ENCODE data around the gene KRTAP12-1.

The KRTAP12-1 gene

GRCh38 chr21:44718571-44718970 is 36.6 kb upstream of the KRTAP12-1 start:
- CTCF ChIA-PET, result interaction anchor here (1.1 to 1.5 kb wide), 3 partner anchors 12 to 144 kb away, joined by 3 to 4 read pairs (median 3); no protein-coding TSS in a partner anchor
- no peak overlapping the region for H3K4me3 Mint-ChIP-seq
- DNase-seq, result peak; percentile 17
- H3K27me3 Mint-ChIP-seq, result peaks cover 75% of the 10 kb centered on the region
- no peaks in the 10 kb centered on the region for H3K9me3 Mint-ChIP-seq
- no peak overlapping the region for H3K27ac Mint-ChIP-seq
- H3K4me1 Mint-ChIP-seq, result peaks cover 16% of the 10 kb centered on the region
- H3K36me3 Mint-ChIP-seq, result peaks cover 1% of the 10 kb centered on the region

DNA sequence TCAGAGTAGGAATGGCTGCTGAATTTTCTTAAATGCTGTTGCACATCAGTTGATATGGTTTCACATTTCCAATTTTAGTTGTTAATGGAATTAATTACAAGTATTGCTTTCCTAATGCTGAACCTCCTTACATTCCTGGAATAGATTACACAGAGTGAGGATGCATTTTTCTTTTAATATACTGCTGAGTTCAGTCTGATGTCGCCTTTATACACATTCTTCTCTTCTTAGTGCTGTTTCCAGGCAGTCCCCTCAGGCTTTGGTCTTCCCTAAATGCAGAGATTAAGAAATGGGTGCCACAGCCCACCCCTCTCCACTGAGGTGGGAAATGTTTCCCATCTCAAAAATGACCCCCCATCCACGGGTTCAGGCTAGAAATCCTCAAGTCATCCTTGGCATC is 36.1 kb upstream of the KRTAP12-1 start:
- H3K27me3 Mint-ChIP-seq, result peaks cover 75% of the 10 kb centered on the region
- no peaks in the 10 kb centered on the region for H3K9me3 Mint-ChIP-seq
- no peak overlapping the region for H3K4me3 Mint-ChIP-seq
- peaks cover 1% of the 10 kb centered on the region for H3K36me3 Mint-ChIP-seq
- H3K27ac Mint-ChIP-seq, result no peak overlapping the region
- CTCF ChIA-PET, result interaction anchor here (1.1 kb wide), 1 partner anchor 75 kb away, joined by 3 read pairs; no protein-coding TSS in a partner anchor
- DNase-seq, result no peak
- H3K4me1 Mint-ChIP-seq, result peaks cover 13% of the 10 kb centered on the region

GRCh38 chr21:44716984-44717383 is 35.0 kb upstream of the KRTAP12-1 start:
- no peak overlapping the region for H3K4me3 Mint-ChIP-seq
- peaks cover 1% of the 10 kb centered on the region for H3K36me3 Mint-ChIP-seq
- DNase-seq, result no peak
- H3K4me1 Mint-ChIP-seq, result peaks cover 7% of the 10 kb centered on the region
- no peaks in the 10 kb centered on the region for H3K9me3 Mint-ChIP-seq
- no peak overlapping the region for H3K27ac Mint-ChIP-seq
- H3K27me3 Mint-ChIP-seq, result peaks cover 75% of the 10 kb centered on the region
- CTCF ChIA-PET, result no interaction called here

- peak; percentile 10 for DNase-seq
- peaks cover 75% of the 10 kb centered on the region for H3K27me3 Mint-ChIP-seq
- H3K36me3 Mint-ChIP-seq, result peaks cover 1% of the 10 kb centered on the region
- H3K27ac Mint-ChIP-seq, result no peak overlapping the region
- peaks cover 14% of the 10 kb centered on the region for H3K4me1 Mint-ChIP-seq
- H3K4me3 Mint-ChIP-seq, result no peak overlapping the region
- CTCF ChIA-PET, result interaction anchor here (1.1 kb wide), 1 partner anchor 78 kb away, joined by 3 read pairs; no protein-coding TSS in a partner anchor
- no peaks in the 10 kb centered on the region for H3K9me3 Mint-ChIP-seq
Measured at GRCh38 chr21:44714905-44715304, 32.9 kb upstream of the KRTAP12-1 start.

DNA sequence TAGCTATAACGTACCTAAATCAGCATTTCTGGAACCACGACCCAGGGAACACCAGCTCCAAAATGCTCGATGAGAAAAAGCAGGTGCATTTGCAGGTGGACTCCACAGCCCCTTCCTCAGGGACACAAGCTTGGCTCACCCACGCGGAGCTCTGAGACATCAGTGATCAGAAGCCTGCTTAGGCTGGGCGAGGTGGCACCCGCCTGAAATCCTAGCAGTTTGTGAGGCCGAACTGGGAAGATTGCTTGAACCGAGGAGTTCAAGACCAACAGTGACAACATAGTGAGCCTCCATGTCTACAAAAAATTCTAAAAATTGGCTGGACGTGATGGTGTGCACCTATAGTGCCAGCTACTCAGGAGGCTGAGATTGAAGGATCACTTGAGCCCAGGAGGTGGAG is 31.9 kb upstream of the KRTAP12-1 start:
- CTCF ChIA-PET, result interaction anchor here (0.6 kb wide), 1 partner anchor 17 kb away, joined by 3 read pairs; no protein-coding TSS in a partner anchor
- H3K36me3 Mint-ChIP-seq, result peaks cover 3% of the 10 kb centered on the region
- H3K27ac Mint-ChIP-seq, result no peak overlapping the region
- DNase-seq, result peak; percentile 13
- H3K27me3 Mint-ChIP-seq, result peaks cover 81% of the 10 kb centered on the region
- no peak overlapping the region for H3K4me3 Mint-ChIP-seq
- peaks cover 20% of the 10 kb centered on the region for H3K4me1 Mint-ChIP-seq
- H3K9me3 Mint-ChIP-seq, result no peaks in the 10 kb centered on the region

- Mint-ChIP-seq H3K27me3 (peaks cover 81% of the 10 kb centered on the region), H3K36me3 (peaks cover 3% of the 10 kb centered on the region), H3K4me1 (peaks cover 22% of the 10 kb centered on the region), H3K4me3 (no peak overlapping the region), H3K27ac (no peak overlapping the region), H3K9me3 (no peaks in the 10 kb centered on the region)
- DNase-seq, result peak; percentile 3
- CTCF ChIA-PET, result no interaction called here
Measured at GRCh38 chr21:44713130-44713529, 31.2 kb upstream of the KRTAP12-1 start.

GRCh38 chr21:44712203-44713028 is 30.5 kb upstream of the KRTAP12-1 start:
- Mint-ChIP-seq H3K4me3 (no peak overlapping the region), H3K4me1 (peaks cover 22% of the 10 kb centered on the region), H3K27ac (no peak overlapping the region), H3K9me3 (no peaks in the 10 kb centered on the region), H3K27me3 (peaks cover 87% of the 10 kb centered on the region), H3K36me3 (peaks cover 3% of the 10 kb centered on the region)
- DNase-seq, result peak; percentile 3
- CTCF ChIA-PET, result no interaction called here

DNA sequence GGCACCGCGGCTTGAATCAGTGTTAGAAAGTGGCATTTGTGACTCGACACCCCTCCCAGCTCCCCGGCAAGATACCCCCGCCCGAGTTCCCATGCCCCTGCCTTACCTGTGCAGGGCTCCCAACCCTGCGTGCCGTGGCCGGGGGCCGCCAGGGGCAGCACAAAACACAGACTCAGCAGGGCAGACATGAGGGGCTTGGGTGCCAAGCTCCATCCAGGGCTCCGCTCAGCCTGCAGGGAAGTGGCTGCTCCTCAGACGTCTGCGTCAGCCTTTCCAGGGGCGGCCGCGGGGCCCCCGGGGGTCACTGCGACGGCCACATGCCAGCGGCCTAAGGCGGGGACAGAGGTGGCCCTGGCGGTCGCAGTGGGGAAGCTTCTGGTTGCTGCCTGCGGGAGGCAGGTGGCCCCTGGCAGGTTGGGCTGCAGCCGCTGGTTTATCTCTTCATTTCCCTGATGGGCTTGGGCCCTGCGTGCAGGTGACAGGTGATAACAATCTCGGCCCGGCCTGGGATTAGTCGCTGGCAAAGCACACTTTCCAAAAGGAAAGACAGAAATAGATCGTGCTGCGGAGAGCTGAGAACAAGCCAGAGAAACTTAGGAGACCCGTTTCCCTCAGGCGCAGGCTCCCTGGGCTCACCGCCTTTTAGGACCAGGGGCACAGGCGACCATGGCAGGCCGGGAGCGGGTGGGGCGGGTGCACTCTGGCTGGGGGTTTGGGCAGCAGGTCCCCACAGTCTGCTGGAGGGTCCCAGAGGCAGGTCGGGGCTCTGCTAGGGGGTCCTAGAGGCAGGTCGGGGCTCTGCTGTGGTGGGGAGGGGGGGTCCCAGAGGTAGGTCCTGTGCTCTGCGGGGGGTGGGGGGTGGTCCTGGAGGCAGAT is 29.6 kb upstream of the KRTAP12-1 start, which contains the start of gene TSPEAR:
TSPEAR (minus strand) TSS at position 246 of the 876 bp plus-strand sequence; CDS start at position 188, 58 bp downstream.
- Mint-ChIP-seq H3K4me3 (no peak within 1 kb of the TSS), H3K36me3 (peaks cover 3% of the 10 kb centered on the region), H3K27me3 (peaks cover 95% of the 10 kb centered on the region), H3K9me3 (no peaks in the 10 kb centered on the region), H3K27ac (no peak within 1 kb of the TSS), H3K4me1 (peaks cover 22% of the 10 kb centered on the region)
- CTCF ChIA-PET, result no interaction called here
- DNase-seq, result peak; percentile 20

- Mint-ChIP-seq H3K27me3 (peaks cover 99% of the 10 kb centered on the region), H3K4me3 (no peak overlapping the region), H3K4me1 (peaks cover 22% of the 10 kb centered on the region), H3K36me3 (peaks cover 8% of the 10 kb centered on the region), H3K27ac (no peak overlapping the region), H3K9me3 (peaks cover 6% of the 10 kb centered on the region)
- CTCF ChIA-PET, result interaction anchor here (1.6 kb wide), 1 partner anchor 83 kb away, joined by 5 read pairs; no protein-coding TSS in a partner anchor
- DNase-seq, result peak; percentile 22
Measured at GRCh38 chr21:44710756-44711326, 28.9 kb upstream of the KRTAP12-1 start.

DNA sequence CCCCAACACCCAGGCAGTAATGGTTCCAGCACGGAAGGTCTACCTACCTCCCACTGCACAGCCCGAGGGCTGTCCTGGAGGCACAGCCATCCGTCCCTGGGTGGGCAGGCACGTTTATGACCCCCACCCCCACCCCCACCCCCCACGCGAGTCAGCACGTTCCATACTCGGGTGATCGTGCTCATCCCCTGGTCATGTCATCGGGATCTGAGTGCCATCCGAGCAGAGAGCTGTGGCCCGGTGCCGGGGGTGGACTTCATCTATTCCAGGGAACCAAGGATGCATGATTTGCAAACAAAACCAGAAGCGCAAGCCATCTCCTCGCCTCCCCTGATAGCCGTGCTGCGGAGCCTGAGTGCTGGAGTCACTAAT is 28.3 kb upstream of the KRTAP12-1 start:
- H3K27ac Mint-ChIP-seq, result no peak overlapping the region
- peaks cover 20% of the 10 kb centered on the region for H3K4me1 Mint-ChIP-seq
- peaks cover 9% of the 10 kb centered on the region for H3K9me3 Mint-ChIP-seq
- peaks cover 11% of the 10 kb centered on the region for H3K36me3 Mint-ChIP-seq
- CTCF ChIA-PET, result interaction anchor here (1.6 kb wide), 1 partner anchor 83 kb away, joined by 5 read pairs; no protein-coding TSS in a partner anchor
- H3K4me3 Mint-ChIP-seq, result no peak overlapping the region
- peaks cover 99% of the 10 kb centered on the region for H3K27me3 Mint-ChIP-seq
- peak; percentile 18 for DNase-seq

DNA sequence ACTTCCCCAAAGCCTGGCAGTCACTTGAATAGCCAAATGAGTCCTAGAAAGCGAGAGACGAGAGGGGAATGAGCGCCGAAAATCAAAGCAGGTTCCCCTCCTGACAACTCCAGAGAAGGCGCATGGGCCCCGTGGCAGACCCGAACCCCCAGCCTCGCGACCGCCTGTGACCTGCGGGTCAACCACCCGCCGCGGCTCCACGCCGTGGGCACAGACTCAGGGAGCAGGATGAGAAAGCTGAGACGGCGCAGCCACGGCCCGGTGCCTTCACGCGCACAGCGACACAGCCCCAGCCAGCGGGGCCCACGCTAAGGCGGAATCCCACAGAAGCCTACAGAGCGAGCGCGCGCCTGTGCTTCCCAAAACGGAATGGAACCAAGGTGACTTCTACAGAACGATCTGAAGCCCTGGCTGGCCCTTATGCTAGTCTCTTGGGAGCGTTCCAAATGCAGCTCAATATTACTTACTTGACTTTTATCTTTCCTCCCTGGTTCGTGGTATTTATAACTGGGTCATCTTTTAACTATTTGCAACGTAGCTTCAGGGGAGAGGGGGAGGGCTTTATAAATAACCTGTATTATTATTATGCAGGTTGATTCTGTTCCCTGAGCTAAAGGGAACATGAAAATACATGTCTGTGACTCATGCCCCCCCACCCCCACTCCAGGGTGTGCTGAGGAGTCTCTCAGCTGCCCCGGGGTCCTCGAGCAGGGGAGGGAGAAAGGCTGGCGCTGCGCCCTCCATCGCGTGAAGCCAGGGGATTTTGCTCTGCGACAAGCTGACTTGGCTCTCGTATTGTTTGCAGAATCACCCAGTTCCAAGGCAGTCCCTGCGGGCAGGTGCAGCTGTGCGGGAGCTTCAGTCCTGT is 27.7 kb upstream of the KRTAP12-1 start:
- H3K36me3 Mint-ChIP-seq, result peaks cover 13% of the 10 kb centered on the region
- H3K27ac Mint-ChIP-seq, result no peak overlapping the region
- H3K9me3 Mint-ChIP-seq, result peaks cover 12% of the 10 kb centered on the region
- H3K4me3 Mint-ChIP-seq, result no peak overlapping the region
- CTCF ChIA-PET, result interaction anchor here (1.6 kb wide), 1 partner anchor 84 kb away, joined by 5 read pairs; no protein-coding TSS in a partner anchor
- DNase-seq, result peak; percentile 21
- peaks cover 15% of the 10 kb centered on the region for H3K4me1 Mint-ChIP-seq
- peaks cover 100% of the 10 kb centered on the region for H3K27me3 Mint-ChIP-seq

- H3K27me3 Mint-ChIP-seq, result peaks cover 100% of the 10 kb centered on the region
- no peak overlapping the region for H3K27ac Mint-ChIP-seq
- H3K36me3 Mint-ChIP-seq, result peaks cover 16% of the 10 kb centered on the region
- H3K4me3 Mint-ChIP-seq, result no peak overlapping the region
- peaks cover 15% of the 10 kb centered on the region for H3K4me1 Mint-ChIP-seq
- DNase-seq, result peak; percentile 15
- peaks cover 12% of the 10 kb centered on the region for H3K9me3 Mint-ChIP-seq
- CTCF ChIA-PET, result no interaction called here
Measured at GRCh38 chr21:44708866-44709425, 27.0 kb upstream of the KRTAP12-1 start.
